ENCODE data around the gene TXNL4A.

The TXNL4A gene

DNA sequence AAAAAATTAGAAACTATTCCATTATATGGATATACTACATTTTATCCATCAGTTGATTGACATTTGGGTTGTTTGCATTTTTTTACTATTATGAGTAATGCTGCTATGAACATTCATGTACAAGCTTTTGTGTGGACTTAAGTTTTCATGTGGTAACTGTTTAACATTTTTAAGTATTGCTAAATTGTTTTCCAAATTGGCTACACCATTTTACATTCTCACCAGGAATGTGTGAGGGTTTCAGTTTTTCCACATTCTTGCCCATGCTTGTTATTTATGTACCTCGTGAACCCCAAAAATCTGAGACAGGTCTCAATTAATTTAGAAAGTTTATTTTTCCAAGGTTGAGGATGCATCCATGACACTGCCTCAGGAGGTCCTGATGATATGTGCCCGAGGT, 3.1 kb upstream of the TXNL4A start:
- FAIRE-seq: no peak

DNA sequence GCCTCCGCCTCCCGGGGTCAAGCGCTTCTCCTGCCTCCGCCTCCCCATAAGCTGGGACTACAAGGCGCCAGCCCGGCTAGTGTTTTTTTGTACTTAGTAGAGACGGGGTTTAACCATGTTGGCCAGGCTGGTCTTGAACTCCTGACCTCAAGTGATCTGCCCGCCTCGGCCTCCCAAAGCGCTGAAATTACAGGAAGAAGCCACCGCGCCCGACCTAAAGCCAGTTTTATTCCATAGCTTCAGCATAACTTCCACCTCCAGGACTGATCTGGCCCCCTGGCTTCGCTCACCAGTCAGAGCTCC, 783 bp upstream of the TXNL4A start:
- FAIRE-seq: no peak

DNA sequence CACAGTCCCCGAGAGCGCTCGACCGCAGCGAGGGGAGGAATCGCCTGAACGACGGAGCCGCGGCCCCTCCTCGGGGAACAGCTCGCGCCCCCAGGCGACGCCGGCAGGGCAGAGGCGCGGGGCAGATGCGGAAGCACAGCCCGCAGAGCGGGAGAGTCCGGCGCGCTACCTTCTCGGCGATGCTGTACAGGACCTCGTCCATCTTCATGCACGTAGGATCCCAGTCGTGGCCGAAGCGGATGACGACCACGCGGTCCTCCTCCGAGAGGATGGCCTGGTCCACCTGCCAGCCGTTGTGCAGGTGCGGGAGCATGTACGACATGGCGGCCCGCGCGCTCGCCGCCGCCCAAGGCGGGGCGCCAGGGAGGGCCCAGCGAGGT, 302 bp downstream of the TXNL4A start:
- FAIRE-seq: no peak

- FAIRE-seq: peak; percentile 8
These were observed 797 bp downstream of the TXNL4A start for GRCh38 chr18:79987566-79987965.

- FAIRE-seq: no peak
These were observed 1.6 kb downstream of the TXNL4A start for GRCh38 chr18:79986726-79987125.

DNA sequence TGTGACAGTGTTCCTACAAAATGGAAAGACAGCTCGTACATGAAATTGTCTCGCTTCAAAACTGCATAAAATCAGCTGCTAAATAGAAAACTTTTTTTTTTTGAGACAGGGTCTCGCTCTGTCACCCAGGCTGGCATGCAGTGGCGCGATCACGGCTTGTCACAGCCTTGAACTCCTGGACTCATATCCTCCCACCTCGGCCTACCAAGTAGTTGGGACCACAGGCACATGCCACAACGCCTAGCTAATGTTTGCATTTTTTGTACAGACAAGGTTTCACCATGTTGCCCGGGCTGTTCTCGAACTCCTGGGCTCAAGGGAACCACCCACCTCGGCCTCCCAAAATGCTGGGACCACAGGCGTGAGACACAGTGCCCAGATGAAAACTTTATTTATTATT, 3.2 kb downstream of the TXNL4A start:
- no peak for FAIRE-seq

DNA sequence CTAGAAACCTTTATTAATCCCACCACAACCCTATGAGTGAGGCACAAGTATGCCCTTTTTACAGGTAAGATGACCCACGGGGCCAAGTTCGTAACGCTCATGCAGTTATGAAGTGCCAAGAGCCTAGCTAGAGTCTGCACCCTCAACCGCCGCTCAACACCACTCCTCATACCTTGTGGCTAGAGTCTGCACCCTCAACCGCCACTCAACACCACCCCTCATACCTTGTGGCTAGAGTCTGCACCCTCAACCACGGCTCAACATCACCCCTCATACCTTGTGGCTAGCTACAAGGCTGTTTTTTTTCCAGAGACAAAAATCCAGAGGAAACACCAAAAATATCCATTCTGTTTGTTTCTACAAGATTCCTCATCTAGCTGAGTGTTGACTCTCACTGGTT, 4.6 kb downstream of the TXNL4A start:
- FAIRE-seq: no peak

DNA sequence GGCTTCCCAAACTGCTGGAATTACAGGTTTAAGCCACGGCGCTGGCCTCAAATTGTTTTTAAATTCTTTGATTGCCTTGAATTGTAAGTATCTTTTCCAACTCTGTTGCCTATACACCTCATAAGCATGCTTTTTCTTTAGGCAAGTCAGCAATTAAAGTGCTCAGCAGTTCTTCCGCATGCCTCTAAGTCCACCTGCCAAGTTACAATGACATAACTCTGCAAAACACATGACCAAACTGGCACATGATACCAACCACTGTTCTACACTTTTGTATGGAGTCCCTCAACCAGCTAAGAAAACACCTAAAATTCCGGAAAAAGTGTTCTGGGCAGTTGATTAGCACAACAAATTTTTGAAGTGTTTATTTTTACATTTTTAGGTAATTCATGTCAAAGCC, 5.1 kb downstream of the TXNL4A start:
- no peak for FAIRE-seq

- FAIRE-seq: no peak
These were observed 5.6 kb downstream of the TXNL4A start for GRCh38 chr18:79982736-79983135.

GRCh38 chr18:79980585-79980984, 7.8 kb downstream of the TXNL4A start:
- FAIRE-seq: no peak

GRCh38 chr18:79979843-79980242, 8.5 kb downstream of the TXNL4A start:
- no peak for FAIRE-seq

DNA sequence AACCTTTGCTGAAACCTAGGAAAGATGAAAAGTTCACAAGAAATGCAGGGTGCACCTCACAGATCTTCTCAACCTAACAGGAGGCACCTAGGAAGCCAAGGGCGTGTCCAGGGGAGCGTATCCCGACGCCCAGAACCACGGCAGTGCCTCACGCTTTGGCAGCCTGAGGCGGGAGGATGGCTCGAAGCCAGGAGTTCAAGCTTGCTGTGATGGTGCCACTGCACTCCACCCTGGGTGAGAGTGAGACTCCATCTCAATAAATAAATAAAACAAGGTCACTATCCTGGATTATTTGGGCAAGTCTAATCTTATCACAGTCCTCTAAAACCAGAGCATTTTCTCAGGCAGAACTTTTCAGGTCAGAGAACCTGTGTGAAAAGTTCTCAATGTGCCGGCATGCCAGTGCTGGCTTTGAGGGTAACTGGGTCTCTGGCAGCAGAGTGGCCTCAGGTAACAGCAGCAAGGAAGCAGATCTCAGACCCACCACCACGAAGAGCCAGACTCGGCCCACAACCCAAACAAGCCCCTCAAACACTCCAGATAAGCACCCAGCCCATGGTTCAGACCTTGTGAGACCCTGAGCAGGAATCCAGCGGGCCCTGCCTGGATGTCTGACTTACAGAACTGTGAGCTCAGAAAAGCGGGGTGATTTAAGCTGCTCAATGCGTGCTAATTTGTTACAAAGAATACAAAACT, 12.2 kb downstream of the TXNL4A start:
- no peak for FAIRE-seq

DNA sequence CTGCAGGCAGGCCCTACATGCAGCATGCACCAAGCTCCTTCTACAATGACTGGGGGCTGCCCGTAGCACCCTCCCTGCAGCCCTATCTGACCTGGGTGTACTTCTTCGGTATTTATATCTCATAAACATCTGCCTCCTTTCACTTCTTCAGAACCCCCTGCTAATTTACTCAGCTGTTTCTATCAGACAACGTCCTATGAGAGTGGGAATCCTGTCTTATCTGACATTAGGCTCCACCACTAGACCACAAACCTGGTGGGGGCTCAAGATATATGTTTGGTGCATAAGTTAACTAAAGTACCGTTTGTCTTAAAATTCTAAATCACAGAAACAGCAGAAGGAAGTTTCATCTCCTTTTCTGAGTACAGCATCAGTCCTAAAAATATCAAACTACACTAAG, 13.3 kb downstream of the TXNL4A start:
- FAIRE-seq: no peak

DNA sequence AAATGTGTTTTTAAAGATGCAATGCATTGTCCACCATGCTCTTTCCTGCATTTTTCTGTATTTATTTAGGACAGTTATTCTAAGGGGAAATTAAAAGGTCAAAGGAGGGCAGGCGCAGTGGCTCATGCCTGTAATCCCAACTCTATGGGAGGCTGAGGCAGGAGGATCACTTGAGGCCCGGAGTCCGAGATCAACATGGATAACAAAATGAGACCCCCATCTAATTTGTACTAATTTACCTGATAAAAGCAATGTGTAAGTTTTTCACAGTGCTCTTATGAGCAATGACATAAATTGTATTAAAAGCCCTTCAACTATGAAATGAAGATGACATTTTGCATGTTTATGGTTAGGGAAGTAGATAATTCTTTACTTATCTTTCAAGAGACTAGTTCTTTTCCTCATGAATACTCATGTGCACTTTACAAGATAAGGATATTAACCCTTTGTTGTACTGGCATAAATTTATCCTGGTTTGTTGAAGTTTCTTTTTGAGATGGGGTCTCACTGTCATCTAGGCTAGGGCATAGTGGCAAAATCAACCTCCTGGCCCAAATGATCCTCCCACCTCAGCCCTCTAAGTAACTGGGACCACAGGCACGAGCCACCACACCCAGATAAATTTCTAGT, 14.2 kb downstream of the TXNL4A start:
- no peak for FAIRE-seq

DNA sequence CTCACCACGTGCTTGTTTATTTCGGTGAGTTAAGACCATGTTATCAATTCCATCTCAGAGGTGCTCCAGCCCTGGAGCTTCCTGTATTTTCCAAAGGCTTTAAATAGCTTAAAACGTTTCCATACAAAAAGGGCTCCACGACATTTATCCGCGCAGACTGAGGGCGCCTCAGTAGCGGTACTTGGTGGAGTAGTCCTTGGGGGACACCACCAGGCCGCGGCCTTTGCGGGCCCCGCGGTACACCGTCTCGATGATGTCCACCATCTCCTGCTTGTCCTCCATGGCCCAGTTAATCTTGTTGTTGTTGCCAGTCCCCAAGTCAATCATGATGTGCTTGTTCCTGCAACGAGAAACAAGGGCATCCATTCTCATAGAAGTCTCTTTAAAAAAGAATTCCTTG, 14.8 kb downstream of the TXNL4A start:
- no peak for FAIRE-seq

GRCh38 chr18:79972720-79973119, 15.6 kb downstream of the TXNL4A start:
- no peak for FAIRE-seq

DNA sequence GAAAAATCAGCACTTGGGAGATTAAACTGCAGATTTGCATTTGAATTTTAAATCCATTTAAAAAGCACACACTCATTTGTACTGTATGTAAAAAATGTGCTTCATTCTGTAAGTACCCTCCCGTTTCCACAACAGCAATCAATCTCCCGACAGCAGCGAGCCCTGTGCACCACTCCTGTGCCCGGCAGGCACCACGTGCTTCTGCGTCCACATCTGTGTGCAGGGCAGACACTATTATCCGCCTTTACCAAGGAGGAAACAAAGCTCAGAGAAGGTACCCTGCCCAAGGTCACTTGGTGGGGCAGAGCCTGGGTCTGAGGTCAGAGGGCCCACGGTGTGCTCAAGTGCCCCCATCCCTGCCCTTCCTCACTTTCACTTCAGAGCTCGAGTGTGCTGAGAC, 16.4 kb downstream of the TXNL4A start:
- no peak for FAIRE-seq

GRCh38 chr18:79971211-79971952, 17.0 kb downstream of the TXNL4A start:
- no peak for FAIRE-seq

DNA sequence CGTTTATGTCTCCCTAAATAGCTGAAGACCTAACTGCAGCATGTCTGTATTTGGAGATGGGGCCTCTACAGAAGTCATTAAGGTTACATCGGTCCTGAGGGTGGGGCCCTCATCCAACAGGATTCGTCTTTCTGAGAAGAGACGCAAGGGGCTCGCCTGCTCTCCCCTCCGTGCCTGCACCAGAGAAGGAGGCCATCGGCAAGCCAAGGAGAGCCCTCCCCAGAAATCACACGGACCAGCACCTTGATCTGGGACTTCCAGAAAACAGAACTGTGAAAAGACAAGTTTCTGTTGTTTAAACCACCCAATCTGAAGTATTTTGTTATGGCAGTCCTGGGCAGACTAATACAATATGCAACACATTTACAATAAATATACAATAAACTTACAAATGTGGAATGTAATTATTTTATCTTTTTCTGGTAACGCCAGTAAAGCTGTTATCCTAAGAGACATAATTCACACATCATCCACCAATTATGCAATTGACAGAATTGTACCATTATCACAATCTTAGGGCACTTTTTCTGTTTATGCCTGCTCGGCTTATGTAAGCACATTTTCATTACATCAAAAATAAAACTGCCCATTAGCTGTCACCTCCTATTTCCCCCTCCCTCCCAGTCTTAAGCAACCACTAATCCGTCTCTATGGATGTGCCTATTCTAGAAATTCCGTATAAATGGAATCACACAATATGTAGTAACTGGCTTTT, 17.8 kb downstream of the TXNL4A start:
- FAIRE-seq: no peak

- FAIRE-seq: peak; percentile 76
These were observed 23.1 kb downstream of the TXNL4A start for GRCh38 chr18:79965119-79965902.

DNA sequence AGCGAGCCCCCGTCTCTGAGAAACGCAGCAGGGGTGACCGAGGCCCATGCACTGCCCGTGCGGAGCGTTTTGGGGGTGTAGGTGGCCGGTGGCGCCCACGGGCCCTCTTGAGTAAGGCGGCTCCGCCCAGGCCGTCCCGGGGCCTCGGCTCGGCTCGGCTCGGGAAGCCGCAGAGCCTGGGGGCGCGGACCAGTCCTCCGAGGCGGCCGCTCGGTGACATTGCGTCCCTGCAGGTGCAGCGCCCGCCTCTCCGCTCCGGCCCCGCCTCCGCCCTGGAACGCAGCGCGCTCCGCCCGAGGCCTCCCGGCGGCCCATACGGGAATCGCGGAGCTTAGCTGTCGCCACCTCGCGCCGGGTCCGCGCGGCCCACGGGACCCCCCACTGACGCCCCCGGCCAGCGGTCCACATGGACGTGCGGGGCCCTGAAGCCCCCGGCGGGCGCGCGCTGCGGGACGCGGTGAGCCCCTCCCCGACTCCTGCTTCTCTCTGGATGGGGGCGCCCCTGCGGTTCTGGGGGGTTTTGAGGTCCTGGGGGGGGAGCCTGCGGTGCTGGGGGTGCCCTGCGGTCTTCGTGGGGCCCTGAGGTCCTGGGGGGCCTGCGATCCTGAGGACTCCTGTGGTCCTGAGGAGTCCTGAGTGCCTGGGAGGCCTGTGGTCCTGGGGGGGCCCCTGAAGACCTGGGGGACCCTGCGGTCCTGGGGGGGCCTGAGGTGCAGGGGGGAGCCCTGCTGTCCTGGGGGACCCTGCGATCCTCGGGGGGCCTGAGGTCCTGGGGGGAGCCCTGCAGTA, 23.8 kb downstream of the TXNL4A start, which contains the start of gene HSBP1L1:
Gene HSBP1L1 (plus strand): TSS at position 314 of the 789 bp plus-strand sequence. CDS start 93 bp downstream, at position 407.
- FAIRE-seq: no peak

All from endometrium (tissue), 2 donors.